ENCODE data around the gene N4BP2L2.

N4BP2L2 gene

GRCh38 chr13:32530841-32531253 lies 7.7 kb downstream of the N4BP2L2 start:
- no peak for DNase-seq (ENCODE audit: low read depth in 2 of 2)

- DNase-seq (ENCODE audit: low read depth in 2 of 2): no peak
Measured at GRCh38 chr13:32528358-32528757, 10.2 kb downstream of the N4BP2L2 start.

- DNase-seq (ENCODE audit: low read depth in 2 of 2): no peak
Measured at GRCh38 chr13:32527151-32527550, 11.4 kb downstream of the N4BP2L2 start.

GRCh38 chr13:32525766-32526165 lies 12.8 kb downstream of the N4BP2L2 start:
- no peak for DNase-seq (ENCODE audit: low read depth in 2 of 2)

GRCh38 chr13:32515246-32515645 lies 23.3 kb downstream of the N4BP2L2 start:
- DNase-seq (ENCODE audit: low read depth in 2 of 2): no peak

GRCh38 chr13:32511482-32511881 lies 27.1 kb downstream of the N4BP2L2 start:
- DNase-seq (ENCODE audit: low read depth in 2 of 2): no peak

- DNase-seq (ENCODE audit: low read depth in 2 of 2): no peak
Measured at GRCh38 chr13:32504876-32505275, 33.7 kb downstream of the N4BP2L2 start.

- no peak for DNase-seq (ENCODE audit: low read depth in 2 of 2)
Measured at GRCh38 chr13:32504263-32504662, 34.3 kb downstream of the N4BP2L2 start.

- no peak for DNase-seq (ENCODE audit: low read depth in 2 of 2)
Measured at GRCh38 chr13:32503727-32504126, 34.9 kb downstream of the N4BP2L2 start.

GRCh38 chr13:32501064-32501463 lies 37.5 kb downstream of the N4BP2L2 start:
- no peak for DNase-seq (ENCODE audit: low read depth in 2 of 2)

- no peak for DNase-seq (ENCODE audit: low read depth in 2 of 2)
Measured at GRCh38 chr13:32499538-32500210, 38.9 kb downstream of the N4BP2L2 start.

- DNase-seq (ENCODE audit: low read depth in 2 of 2): no peak
Measured at GRCh38 chr13:32497589-32497988, 41.0 kb downstream of the N4BP2L2 start.

- DNase-seq (ENCODE audit: low read depth in 2 of 2): no peak
Measured at GRCh38 chr13:32496599-32497160, 41.9 kb downstream of the N4BP2L2 start.

- DNase-seq (ENCODE audit: low read depth in 2 of 2): no peak
Measured at GRCh38 chr13:32495841-32496240, 42.8 kb downstream of the N4BP2L2 start.

- no peak for DNase-seq (ENCODE audit: low read depth in 2 of 2)
Measured at GRCh38 chr13:32495429-32495828, 43.2 kb downstream of the N4BP2L2 start.

GRCh38 chr13:32491028-32491427 lies 47.6 kb downstream of the N4BP2L2 start:
- DNase-seq (ENCODE audit: low read depth in 2 of 2): no peak

- no peak for DNase-seq (ENCODE audit: low read depth in 2 of 2)
Measured at GRCh38 chr13:32476892-32477291, 61.7 kb downstream of the N4BP2L2 start.

GRCh38 chr13:32476021-32476731 lies 62.4 kb downstream of the N4BP2L2 start:
- DNase-seq (ENCODE audit: low read depth in 2 of 2): no peak

- DNase-seq (ENCODE audit: low read depth in 2 of 2): no peak
Measured at GRCh38 chr13:32474999-32475792, 63.4 kb downstream of the N4BP2L2 start.

- DNase-seq (ENCODE audit: low read depth in 2 of 2): no peak
Measured at GRCh38 chr13:32473650-32474049, 64.9 kb downstream of the N4BP2L2 start.

GRCh38 chr13:32472194-32472621 lies 66.4 kb downstream of the N4BP2L2 start:
- DNase-seq (ENCODE audit: low read depth in 2 of 2): no peak

- DNase-seq (ENCODE audit: low read depth in 2 of 2): no peak
Measured at GRCh38 chr13:32471187-32471922, 67.2 kb downstream of the N4BP2L2 start.
